HepG2 (cell line): Measurements from ENCODE around the gene UBAP1. TPM values are rescaled to one million over a fixed set of nuclear protein-coding genes. Genes with fewer than 3 reads are reported as not detected.

Source experiments
- ATAC-seq: fragments of 200-7000 bp; cut with Tn5 transposase; 3 replicates; pipeline ENCODE4 v1.9.1; 2020; ENCODE audit warnings: mild to moderate bottlenecking, moderate library complexity
- BruUV-seq: library from RNA; stranded (reverse); fragments of 400-500 nt; replicated peaks from 2 replicates; lab custom pipeline; 2021; lab: Mats Ljungman, UMichigan
- CTCF ChIA-PET: fragments of 300-600 bp; formaldehyde crosslinking; extraction: SDS; loops from one replicate; lab custom pipeline; 2021; ENCODE audit warnings: low total read pairs, inconsistent platforms, low intra/inter-chr PET ratio; lab: Yijun Ruan, JAX
- POLR2A ChIA-PET: fragments of 350-600 bp; sonication (Branson Sonifier 250); formaldehyde crosslinking; loops from one replicate; lab custom pipeline; 2020; ENCODE audit warnings: antibody characterized with exemption, inconsistent platforms; lab: Yijun Ruan, JAX
- DNase-seq: peaks from one replicate; pipeline ENCODE4 v3.0.0-alpha.2; 2015; ENCODE audit warnings: low spot score
- FAIRE-seq: peaks from 3 replicates; lab custom pipeline; 2011; peaks lifted over from hg19 to GRCh38; lab: Jason Lieb, UNC
- H2AFZ ChIP-seq: one replicate; pipeline ENCODE4 v1.6.1; 2011; ENCODE audit warnings: low read length, inconsistent platforms
- H3K27ac ChIP-seq: fragments of 300-600 bp; 3 replicates; pipeline ENCODE4 v1.8.0; 2011; ENCODE audit warnings: mixed run types, mild to moderate bottlenecking, mixed read lengths, low read length, inconsistent platforms; ENCODE audit not compliant: insufficient read depth; ENCODE audit errors: extremely low read length
- H3K27me3 ChIP-seq, 2 experiments: fragments of 200-600 bp in 1 of 2; 2 replicates in 1 of 2; 3 replicates in 1 of 2; pipeline versions ENCODE4 v1.6.0 to v1.8.0; 2011; ENCODE audit warnings: low read length in 2 of 2, mild to moderate bottlenecking in 2 of 2, moderate library complexity in 2 of 2, inconsistent platforms in 1 of 2; ENCODE audit not compliant: insufficient read depth in 2 of 2, control insufficient read depth in 1 of 2
- H3K36me3 ChIP-seq, 2 experiments: fragments of 200-600 bp in 1 of 2; replicated peaks in 1 of 2; 2 replicates in 1 of 2; 3 replicates in 1 of 2; pipeline versions ENCODE4 v1.5.1 to v1.8.0; 2011; ENCODE audit warnings: low read length in 2 of 2, inconsistent platforms in 1 of 2; ENCODE audit not compliant: insufficient read depth in 2 of 2, control insufficient read depth in 1 of 2
- H3K4me1 ChIP-seq: 2 replicates; pipeline ENCODE4 v1.5.1; 2012; ENCODE audit warnings: low read length, inconsistent platforms; ENCODE audit not compliant: insufficient read depth
- H3K4me2 ChIP-seq: 2 replicates; pipeline ENCODE4 v1.6.0; 2011; ENCODE audit warnings: low read depth, low read length, inconsistent platforms
- H3K4me3 ChIP-seq, 3 experiments: fragments of 200-600 bp in 1 of 3; sonication (generic), shearing (Covaris generic) in 1 of 3; replicated peaks in 1 of 3; 2 replicates each; pipeline ENCODE4 v1.5.1; 2011 to 2016; ENCODE audit warnings: low read length in 3 of 3, inconsistent platforms in 2 of 3, low read depth in 2 of 3, mild to moderate bottlenecking in 2 of 3, control low read depth in 1 of 3, mixed read lengths in 1 of 3; ENCODE audit not compliant: insufficient read depth in 1 of 3
- H3K79me2 ChIP-seq: one replicate; pipeline ENCODE4 v1.6.1; 2011; ENCODE audit warnings: low read length, inconsistent platforms; ENCODE audit not compliant: insufficient read depth
- H3K9ac ChIP-seq: 2 replicates; pipeline ENCODE4 v1.6.0; 2011; ENCODE audit warnings: mild to moderate bottlenecking, low read depth, low read length, inconsistent platforms; ENCODE audit not compliant: insufficient read depth
- H3K9me3 ChIP-seq: 2 replicates; pipeline ENCODE4 v1.5.1; 2012; ENCODE audit warnings: mild to moderate bottlenecking, low read length
- H4K20me1 ChIP-seq: 2 replicates; pipeline ENCODE4 v1.6.0; 2011; ENCODE audit warnings: inconsistent platforms, mild to moderate bottlenecking, low read length, moderate library complexity; ENCODE audit not compliant: insufficient read depth
- JDP2 ChIP-seq: sonication (generic); formaldehyde crosslinking; IDR thresholded peaks from 2 replicates; pipeline ENCODE4 v1.8.1; 2022; ENCODE audit warnings: missing genetic modification reagents, borderline replicate concordance
- NFKBIZ ChIP-seq: IDR thresholded peaks from 2 replicates; pipeline ENCODE4 v1.6.1; 2018; ENCODE audit warnings: missing genetic modification reagents, missing compliant biosample characterization
- NR2C2 ChIP-seq: sonication (generic); formaldehyde crosslinking; IDR thresholded peaks from 2 replicates; pipeline ENCODE4 v1.4.0; 2020; ENCODE audit warnings: missing genetic modification reagents, mild to moderate bottlenecking, moderate library complexity, borderline replicate concordance
- REXO4 ChIP-seq: sonication (generic); formaldehyde crosslinking; IDR thresholded peaks from 2 replicates; pipeline ENCODE4 v1.8.0; 2022; ENCODE audit warnings: missing genetic modification reagents, mild to moderate bottlenecking, borderline replicate concordance
- RNF2 ChIP-seq: fragments of 450-650 bp; conservative IDR thresholded peaks from 2 replicates; pipeline ENCODE4 v1.6.1; 2016; ENCODE audit warnings: low read depth
- SALL1 ChIP-seq: sonication (generic); formaldehyde crosslinking; IDR thresholded peaks from 2 replicates; pipeline ENCODE4 v1.8.0; 2022; ENCODE audit warnings: mild to moderate bottlenecking, missing genetic modification reagents
- TBP ChIP-seq: sonication (generic); formaldehyde crosslinking; IDR thresholded peaks from 2 replicates; pipeline ENCODE4 v1.5.0; 2020; ENCODE audit warnings: missing genetic modification reagents
- ZHX2 ChIP-seq, 2 experiments: sonication (generic) in 1 of 2; formaldehyde crosslinking in 1 of 2; IDR thresholded peaks; 2 replicates each; pipeline versions ENCODE4 v1.6.1 to v1.9.0; 2014 to 2022; ENCODE audit warnings: antibody characterized with exemption in 1 of 2, borderline replicate concordance in 1 of 2, inconsistent platforms in 1 of 2, low read depth in 1 of 2, missing genetic modification reagents in 1 of 2
- WGBS: methylation state at CpG from one replicate; pipeline ENCODE4 v1.1.6; 2017; ENCODE audit warnings: low lambda C conversion rate; 5-methylcytosine and 5-hydroxymethylcytosine counted together
- in situ Hi-C: cut with HindIII; loops from 2 replicates; pipeline ENCODE4 v1.10.0; 2017; ENCODE audit warnings: low pct_unique_long_range_greater_than_20kb; ENCODE audit not compliant: extremely low pct_ligation_motif_present
- intact Hi-C: fragments of 100-400 bp; cut with micrococcal nuclease; formaldehyde crosslinking; loops from one replicate; pipeline ENCODE4 v1.10.0; 2022; ENCODE audit not compliant: unreplicated experiment
- polyA plus RNA-seq, 8 experiments: library from polyadenylated mRNA; depleted of rRNA in 3 of 8; stranded (reverse) in 7 of 8; unstranded in 1 of 8; fragments of >200 nt; fragmentation: Illumina TruSeq in 4 of 8; extraction: Trizol in 4 of 8; gene quantifications; 2 replicates each; pipeline versions ENCODE4 v1.2.1 to v1.2.3, GENCODE V29; 2011 to 2016; ENCODE audit warnings: low read depth in 4 of 8, missing spikeins in 1 of 8, mixed read lengths in 1 of 8; ENCODE audit not compliant: insufficient read depth in 1 of 8
- total RNA-seq, 5 experiments: library from RNA; depleted of rRNA; stranded (reverse); fragments of >200 nt; fragmentation: Illumina TruSeq; extraction: Trizol; gene quantifications; 2 replicates each; pipeline ENCODE4 v1.2.3, GENCODE V29; 2016; ENCODE audit warnings: low read depth in 1 of 5
- TF ChIP-seq, protein P1 (sequence below): sonication (generic); formaldehyde crosslinking; IDR thresholded peaks from 2 replicates; pipeline ENCODE4 v1.9.0; 2022; ENCODE audit warnings: low read depth, missing genetic modification reagents

Gene UBAP1
- total and polyA plus RNA-seq, 2 of the 13 experiments (the other 11 are each of a cell fraction or from before 2014, with no cell fraction given): 19.5 to 40.5 TPM

GRCh38 chr9:34282096-34282495 lies 103.3 kb downstream of the UBAP1 start (continued):
- TF ChIP-seq ZHX2 (IDR thresholded peaks at IDR 0.05; ENCODE audit: low read depth) (no peak), ZHX2 (CRISPR knock-in tag; IDR thresholded peaks at IDR 0.05; ENCODE audit: borderline replicate concordance) (no peak), RNF2 (no peak), NFKBIZ (no peak)
- TF ChIP-seq, protein P1, sequence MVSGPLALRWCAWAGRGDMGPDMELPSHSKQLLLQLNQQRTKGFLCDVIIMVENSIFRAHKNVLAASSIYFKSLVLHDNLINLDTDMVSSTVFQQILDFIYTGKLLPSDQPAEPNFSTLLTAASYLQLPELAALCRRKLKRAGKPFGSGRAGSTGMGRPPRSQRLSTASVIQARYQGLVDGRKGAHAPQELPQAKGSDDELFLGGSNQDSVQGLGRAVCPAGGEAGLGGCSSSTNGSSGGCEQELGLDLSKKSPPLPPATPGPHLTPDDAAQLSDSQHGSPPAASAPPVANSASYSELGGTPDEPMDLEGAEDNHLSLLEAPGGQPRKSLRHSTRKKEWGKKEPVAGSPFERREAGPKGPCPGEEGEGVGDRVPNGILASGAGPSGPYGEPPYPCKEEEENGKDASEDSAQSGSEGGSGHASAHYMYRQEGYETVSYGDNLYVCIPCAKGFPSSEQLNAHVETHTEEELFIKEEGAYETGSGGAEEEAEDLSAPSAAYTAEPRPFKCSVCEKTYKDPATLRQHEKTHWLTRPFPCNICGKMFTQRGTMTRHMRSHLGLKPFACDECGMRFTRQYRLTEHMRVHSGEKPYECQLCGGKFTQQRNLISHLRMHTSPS: no peak

DNA sequence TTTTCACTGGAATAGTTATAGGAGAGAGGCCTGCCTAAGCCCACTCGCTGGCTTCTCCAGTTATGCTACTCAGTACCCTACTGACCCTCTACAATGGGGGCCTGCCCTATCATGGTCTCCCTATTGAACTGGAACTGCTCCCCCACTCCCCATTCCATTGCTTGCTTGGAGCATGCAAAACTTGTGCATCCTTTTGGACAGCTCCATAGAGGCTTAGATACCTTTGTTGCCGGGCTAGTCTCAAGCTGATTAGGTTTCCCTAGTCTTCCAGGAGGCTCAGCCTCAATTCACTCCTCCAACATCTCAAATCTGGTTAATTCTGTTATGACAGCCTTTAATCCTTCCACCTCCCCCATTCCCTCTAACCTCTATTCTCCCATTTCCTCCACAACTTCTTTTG lies 110.3 kb downstream of the UBAP1 start:
- no peaks in the 10 kb centered on the region for H3K79me2 ChIP-seq
- H3K4me2 ChIP-seq: no peak overlapping the region
- BruUV-seq: no TSS peak
- CTCF ChIA-PET: no interaction called here
- H3K4me1 ChIP-seq: peaks cover 10% of the 10 kb centered on the region
- H3K36me3 ChIP-seq: peaks cover 0 to 4% of the 10 kb centered on the region in 2 experiments; a peak in 1 of 5 replicates
- no peaks in the 10 kb centered on the region for H4K20me1 ChIP-seq
- no peaks in the 10 kb centered on the region for H3K9me3 ChIP-seq
- no peak for ATAC-seq
- H3K27ac ChIP-seq: no peak overlapping the region
- H2AFZ ChIP-seq: no peak overlapping the region
- intact Hi-C loops (no loop called here), in situ Hi-C loops (no loop called here)
- 95% methylated on average over 2 of the region's 2 CpGs for WGBS
- POLR2A ChIA-PET: no interaction called here
- no peak for FAIRE-seq
- H3K27me3 ChIP-seq: no peaks in the 10 kb centered on the region
- no peak for DNase-seq
- H3K4me3 ChIP-seq: no peak overlapping the region
- TF ChIP-seq SALL1 (CRISPR knock-in tag): no peak
- no peak for TF ChIP-seq REXO4 (CRISPR knock-in tag)
- TF ChIP-seq JDP2 (CRISPR knock-in tag): no peak
- no peak for TF ChIP-seq TBP
- no peak for TF ChIP-seq NR2C2 (CRISPR knock-in tag)
- no peak overlapping the region for H3K9ac ChIP-seq
